ENCODE measurements around the gene FARS2.

DNA sequence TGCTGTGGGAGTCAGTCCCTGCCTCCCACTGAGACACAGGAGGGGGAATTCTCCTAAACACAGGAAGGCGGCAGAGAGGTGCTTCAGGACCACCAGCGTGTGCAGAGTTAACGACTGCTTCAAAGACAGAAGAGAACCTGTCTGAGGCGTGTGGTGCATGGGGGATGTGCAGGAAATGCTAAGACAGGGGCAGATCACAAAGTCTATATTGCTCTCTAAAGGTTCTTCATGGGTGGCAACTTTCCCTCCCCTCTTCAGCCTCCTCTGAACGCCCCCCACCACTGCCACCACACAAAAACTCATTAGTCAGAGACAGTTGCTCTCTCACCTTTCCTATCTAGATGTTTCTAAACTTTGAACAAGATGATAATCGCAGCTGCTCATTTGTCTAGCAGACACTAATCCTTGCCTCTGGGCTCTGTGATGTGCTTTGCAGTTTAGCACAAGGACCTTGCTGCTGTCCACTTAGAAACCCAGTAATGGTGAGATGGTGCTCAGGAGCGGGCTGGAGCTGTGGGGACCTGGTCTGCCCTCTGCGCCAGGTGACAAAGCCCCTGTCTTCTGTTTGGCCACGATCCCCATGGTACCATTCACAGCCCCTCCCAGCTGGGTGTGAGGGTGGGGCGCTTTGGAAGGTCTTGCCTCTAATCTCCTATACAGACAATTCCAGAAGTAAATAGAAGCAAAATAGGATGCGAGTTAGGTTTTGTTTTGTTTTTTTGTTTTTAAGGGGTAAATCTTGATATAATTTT, 525.8 kb downstream of the FARS2 start:
- TF ChIP-seq, protein P1, sequence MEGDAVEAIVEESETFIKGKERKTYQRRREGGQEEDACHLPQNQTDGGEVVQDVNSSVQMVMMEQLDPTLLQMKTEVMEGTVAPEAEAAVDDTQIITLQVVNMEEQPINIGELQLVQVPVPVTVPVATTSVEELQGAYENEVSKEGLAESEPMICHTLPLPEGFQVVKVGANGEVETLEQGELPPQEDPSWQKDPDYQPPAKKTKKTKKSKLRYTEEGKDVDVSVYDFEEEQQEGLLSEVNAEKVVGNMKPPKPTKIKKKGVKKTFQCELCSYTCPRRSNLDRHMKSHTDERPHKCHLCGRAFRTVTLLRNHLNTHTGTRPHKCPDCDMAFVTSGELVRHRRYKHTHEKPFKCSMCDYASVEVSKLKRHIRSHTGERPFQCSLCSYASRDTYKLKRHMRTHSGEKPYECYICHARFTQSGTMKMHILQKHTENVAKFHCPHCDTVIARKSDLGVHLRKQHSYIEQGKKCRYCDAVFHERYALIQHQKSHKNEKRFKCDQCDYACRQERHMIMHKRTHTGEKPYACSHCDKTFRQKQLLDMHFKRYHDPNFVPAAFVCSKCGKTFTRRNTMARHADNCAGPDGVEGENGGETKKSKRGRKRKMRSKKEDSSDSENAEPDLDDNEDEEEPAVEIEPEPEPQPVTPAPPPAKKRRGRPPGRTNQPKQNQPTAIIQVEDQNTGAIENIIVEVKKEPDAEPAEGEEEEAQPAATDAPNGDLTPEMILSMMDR (conservative IDR thresholded peaks at IDR 0.05), result no peak
- no peak for TF ChIP-seq ZFX (IDR thresholded peaks at IDR 0.05)
